SK-N-SH treated with all-trans-retinoic acid at 6 μM for 48 hours (cell line): ENCODE measurements around the gene PIK3R3.

Experiments
- ARNTL ChIP-seq: fragments of 450-650 bp; formaldehyde crosslinking; IDR thresholded peaks from 2 replicates; pipeline ENCODE4 v1.5.0; 2020; ENCODE audit warnings: low read depth, mild to moderate bottlenecking, moderate library complexity, borderline replicate concordance
- CSDC2 ChIP-seq: fragments of 250-450 bp; sonication (Bioruptor Pico); IDR thresholded peaks from 2 replicates; pipeline ENCODE4 v1.5.0; 2020; ENCODE audit warnings: mild to moderate bottlenecking, moderate library complexity
- PATZ1 ChIP-seq: fragments of 250-450 bp; sonication (Bioruptor Pico); IDR thresholded peaks from 2 replicates; pipeline ENCODE4 v1.8.0; 2020; ENCODE audit warnings: mild to moderate bottlenecking, moderate library complexity, borderline replicate concordance
- ZNF565 ChIP-seq: fragments of 450-650 bp; formaldehyde crosslinking; conservative IDR thresholded peaks from 2 replicates; pipeline ENCODE4 v1.5.0; 2020; ENCODE audit warnings: low read depth, mild to moderate bottlenecking, moderate library complexity

- TF ChIP-seq PATZ1 (CRISPR knock-in tag) (no peak), ZNF565 (no peak), ARNTL (CRISPR knock-in tag) (no peak), CSDC2 (CRISPR knock-in tag) (no peak)
Observed at GRCh38 chr1:46087891-46088290, 44.5 kb downstream of the PIK3R3 start.
